ENCODE results near the gene RHD. TPM values are rescaled to one million over a fixed set of nuclear protein-coding genes. Genes with fewer than 3 reads are reported as not detected.
"Not testable (repeated sequence)": the region's sequence is repeated elsewhere in the genome, so short reads cannot be mapped to it uniquely, and the experiment has no call there.

Gene RHD
- total RNA-seq, 1 experiment from 2014 or later: not detected

- H3K4me3 ChIP-seq; H3K27me3 ChIP-seq (replicated peaks); H3K9me3 ChIP-seq (replicated peaks); DNase-seq (ENCODE audit: low read depth in 1 of 2, low spot score in 2 of 2); H3K27ac ChIP-seq: not testable (repeated sequence)
- Histone ChIP-seq H3K36me3 (peaks cover 33% of the 10 kb centered on the region), H3K4me1 (replicated peaks) (peaks cover 26% of the 10 kb centered on the region)
Measured at GRCh38 chr1:25362634-25363559, 90.6 kb downstream of the RHD start.

DNA sequence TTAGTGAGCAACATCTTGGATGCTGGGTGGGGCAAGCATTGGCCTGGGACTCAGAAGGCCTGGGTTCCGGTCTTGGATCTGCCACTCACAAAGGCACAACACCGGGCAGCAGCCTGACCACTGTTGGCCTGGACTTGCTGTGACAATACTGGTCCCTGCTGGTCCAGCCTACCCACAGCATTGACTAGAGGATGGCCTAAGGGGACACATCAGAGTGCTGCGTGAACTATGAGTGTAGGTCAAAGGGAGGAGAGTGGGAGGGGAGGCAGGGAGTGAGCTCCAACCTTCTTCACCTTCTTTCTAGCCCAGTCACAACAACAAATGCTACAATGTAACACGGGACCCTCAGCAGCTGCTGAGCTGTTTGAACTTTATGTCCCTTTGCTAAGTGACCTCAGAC, 96.9 kb downstream of the RHD start:
- H3K36me3 ChIP-seq: no peaks in the 10 kb centered on the region
- no peaks in the 10 kb centered on the region for H3K9me3 ChIP-seq (replicated peaks)
- no peaks in the 10 kb centered on the region for H3K27me3 ChIP-seq (replicated peaks)
- no peak for DNase-seq (ENCODE audit: low read depth in 1 of 2, low spot score in 2 of 2)
- H3K4me1 ChIP-seq (replicated peaks): peaks cover 4% of the 10 kb centered on the region
- no peak overlapping the region for H3K27ac ChIP-seq
- no peak overlapping the region for H3K4me3 ChIP-seq

- not testable (repeated sequence) for H3K4me1 ChIP-seq (replicated peaks); H3K4me3 ChIP-seq; H3K27me3 ChIP-seq (replicated peaks); H3K27ac ChIP-seq; H3K36me3 ChIP-seq; H3K9me3 ChIP-seq (replicated peaks)
- peak in 1 of 2 experiments; percentile 18 for DNase-seq (ENCODE audit: low read depth in 1 of 2, low spot score in 2 of 2)
Measured at GRCh38 chr1:25369691-25370271, 97.5 kb downstream of the RHD start.

GRCh38 chr1:25371757-25372156, 99.4 kb downstream of the RHD start:
- H3K4me3 ChIP-seq; H3K27me3 ChIP-seq (replicated peaks): not testable (repeated sequence)

DNA sequence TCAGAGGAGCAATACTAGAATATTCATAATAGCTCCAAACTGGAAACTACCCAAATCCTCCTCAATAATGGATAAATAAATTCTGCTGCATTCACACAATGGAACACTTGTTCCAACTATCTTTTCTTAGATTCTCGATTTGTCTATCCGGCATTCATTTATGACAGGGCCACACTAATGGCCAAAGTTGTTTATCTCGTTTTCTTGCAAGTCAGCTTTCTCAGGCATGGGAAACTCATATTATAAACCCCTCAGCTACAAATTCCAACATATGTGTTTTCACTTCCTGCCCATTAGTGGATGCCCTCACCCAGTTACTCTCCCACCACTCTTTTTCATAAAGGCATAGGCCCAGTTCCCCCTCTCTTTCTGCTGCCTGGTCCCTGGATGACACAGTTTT, 106.1 kb downstream of the RHD start:
- H3K36me3 ChIP-seq; H3K9me3 ChIP-seq (replicated peaks); H3K4me3 ChIP-seq; H3K4me1 ChIP-seq (replicated peaks); DNase-seq (ENCODE audit: low read depth in 1 of 2, low spot score in 2 of 2); H3K27me3 ChIP-seq (replicated peaks); H3K27ac ChIP-seq: not testable (repeated sequence)

More at GRCh38 chr1:25371757-25372156, 99.4 kb downstream of the RHD start:
- H3K4me1 ChIP-seq (replicated peaks); H3K36me3 ChIP-seq; H3K9me3 ChIP-seq (replicated peaks): not testable (repeated sequence)
- peak in 1 of 2 experiments; percentile 38 for DNase-seq (ENCODE audit: low read depth in 1 of 2, low spot score in 2 of 2)
- H3K27ac ChIP-seq: peak overlapping the region; percentile 59; the same call in 1 of the 2 replicates

Other genes starting within 250 kb of the RHD start
- 34.0 and 49.7 TPM in 2 replicates for gene SYF2, start 40.0 kb upstream of the RHD start, total RNA-seq (2014; rRNA removed; shearing (Covaris generic))
- gene RSRP1, start 25.1 kb upstream of the RHD start, total RNA-seq (2014; rRNA removed; shearing (Covaris generic)): 34.5 and 39.0 TPM in 2 replicates
- 87.5 and 102 TPM in 2 replicates for gene TMEM50A, start 65.8 kb downstream of the RHD start, total RNA-seq (2014; rRNA removed; shearing (Covaris generic))
- gene RHCE, start 148.3 kb downstream of the RHD start, total RNA-seq (2014; rRNA removed; shearing (Covaris generic)): 0.95 TPM in 1 of 2 replicates, not detected in the other
- 7.5 and 17.6 TPM in 2 replicates for gene MACO1, start 158.4 kb downstream of the RHD start, total RNA-seq (2014; rRNA removed; shearing (Covaris generic))